ENCODE results near the gene STRAP.

Gene STRAP

GRCh38 chr12:15882118-15882971 is at the start of gene STRAP:
Gene STRAP, plus strand, starts transcription at chr12:15882387. Its CDS starts 321 bp downstream, at chr12:15882708.
- peaks cover 0 to 37% of the 10 kb centered on the region in 2 donors for H3K4me1 ChIP-seq (ENCODE audit: control insufficient read depth in 1 of 2, insufficient read depth in 2 of 2, low read length in 2 of 2)

GRCh38 chr12:15834575-15834974 is 47.6 kb upstream of the STRAP start:
- H3K9me3 ChIP-seq (ENCODE audit: control insufficient read depth in 1 of 2, low read length in 2 of 2), result no peaks in the 10 kb centered on the region

More at GRCh38 chr12:15882118-15882971, at the start of gene STRAP:
- Histone ChIP-seq H3K9me3 (ENCODE audit: control insufficient read depth in 1 of 2, low read length in 2 of 2) (no peaks in the 10 kb centered on the region), H3K36me3 (ENCODE audit: control insufficient read depth in 1 of 2, insufficient read depth in 2 of 2, low read length in 2 of 2) (peaks cover 4 to 19% of the 10 kb centered on the region in 2 donors), H3K27ac (ENCODE audit: low read length) (peak within 1 kb of the TSS; percentile 97), H3K4me3 (ENCODE audit: low read depth in 1 of 2, low read length in 2 of 2) (peak within 1 kb of the TSS; percentile 91 to 96), H3K27me3 (ENCODE audit: low read depth, low read length) (no peaks in the 10 kb centered on the region)

GRCh38 chr12:15837141-15837790 is 44.9 kb upstream of the STRAP start:
- H3K4me1 ChIP-seq (ENCODE audit: control insufficient read depth in 1 of 2, insufficient read depth in 2 of 2, low read length in 2 of 2), result no peaks in the 10 kb centered on the region
- no peaks in the 10 kb centered on the region for H3K36me3 ChIP-seq (ENCODE audit: control insufficient read depth in 1 of 2, insufficient read depth in 2 of 2, low read length in 2 of 2)
- no peaks in the 10 kb centered on the region for H3K27me3 ChIP-seq (ENCODE audit: low read depth, low read length)
- no peak overlapping the region for H3K27ac ChIP-seq (ENCODE audit: low read length)
- no peaks in the 10 kb centered on the region for H3K9me3 ChIP-seq (ENCODE audit: control insufficient read depth in 1 of 2, low read length in 2 of 2)
- H3K4me3 ChIP-seq (ENCODE audit: low read depth in 1 of 2, low read length in 2 of 2), result no peak overlapping the region

More at GRCh38 chr12:15834575-15834974, 47.6 kb upstream of the STRAP start:
- H3K27me3 ChIP-seq (ENCODE audit: low read depth, low read length), result no peaks in the 10 kb centered on the region
- H3K4me3 ChIP-seq (ENCODE audit: low read depth in 1 of 2, low read length in 2 of 2), result no peak overlapping the region
- no peaks in the 10 kb centered on the region for H3K4me1 ChIP-seq (ENCODE audit: control insufficient read depth in 1 of 2, insufficient read depth in 2 of 2, low read length in 2 of 2)
- no peaks in the 10 kb centered on the region for H3K36me3 ChIP-seq (ENCODE audit: control insufficient read depth in 1 of 2, insufficient read depth in 2 of 2, low read length in 2 of 2)
- no peak overlapping the region for H3K27ac ChIP-seq (ENCODE audit: low read length)

- Histone ChIP-seq H3K4me3 (ENCODE audit: low read depth in 1 of 2, low read length in 2 of 2) (no peak overlapping the region), H3K27ac (ENCODE audit: low read length) (no peak overlapping the region), H3K4me1 (ENCODE audit: control insufficient read depth in 1 of 2, insufficient read depth in 2 of 2, low read length in 2 of 2) (no peaks in the 10 kb centered on the region), H3K27me3 (ENCODE audit: low read depth, low read length) (no peaks in the 10 kb centered on the region), H3K9me3 (ENCODE audit: control insufficient read depth in 1 of 2, low read length in 2 of 2) (no peaks in the 10 kb centered on the region), H3K36me3 (ENCODE audit: control insufficient read depth in 1 of 2, insufficient read depth in 2 of 2, low read length in 2 of 2) (no peaks in the 10 kb centered on the region)
These were observed 43.1 kb upstream of the STRAP start for GRCh38 chr12:15839041-15839440.

- Histone ChIP-seq H3K27ac (ENCODE audit: low read length) (no peak overlapping the region), H3K36me3 (ENCODE audit: control insufficient read depth in 1 of 2, insufficient read depth in 2 of 2, low read length in 2 of 2) (no peaks in the 10 kb centered on the region), H3K9me3 (ENCODE audit: control insufficient read depth in 1 of 2, low read length in 2 of 2) (no peaks in the 10 kb centered on the region), H3K4me3 (ENCODE audit: low read depth in 1 of 2, low read length in 2 of 2) (no peak overlapping the region), H3K27me3 (ENCODE audit: low read depth, low read length) (no peaks in the 10 kb centered on the region), H3K4me1 (ENCODE audit: control insufficient read depth in 1 of 2, insufficient read depth in 2 of 2, low read length in 2 of 2) (no peaks in the 10 kb centered on the region)
These were observed 42.5 kb upstream of the STRAP start for GRCh38 chr12:15839682-15840081.

GRCh38 chr12:15842108-15842507 is 40.1 kb upstream of the STRAP start:
- Histone ChIP-seq H3K4me1 (ENCODE audit: control insufficient read depth in 1 of 2, insufficient read depth in 2 of 2, low read length in 2 of 2) (no peaks in the 10 kb centered on the region), H3K4me3 (ENCODE audit: low read depth in 1 of 2, low read length in 2 of 2) (no peak overlapping the region), H3K27ac (ENCODE audit: low read length) (no peak overlapping the region), H3K36me3 (ENCODE audit: control insufficient read depth in 1 of 2, insufficient read depth in 2 of 2, low read length in 2 of 2) (no peaks in the 10 kb centered on the region), H3K9me3 (ENCODE audit: control insufficient read depth in 1 of 2, low read length in 2 of 2) (no peaks in the 10 kb centered on the region), H3K27me3 (ENCODE audit: low read depth, low read length) (no peaks in the 10 kb centered on the region)

- H3K4me3 ChIP-seq (ENCODE audit: low read depth in 1 of 2, low read length in 2 of 2), result no peak overlapping the region
- no peak overlapping the region for H3K27ac ChIP-seq (ENCODE audit: low read length)
- H3K36me3 ChIP-seq (ENCODE audit: control insufficient read depth in 1 of 2, insufficient read depth in 2 of 2, low read length in 2 of 2), result no peaks in the 10 kb centered on the region
- no peaks in the 10 kb centered on the region for H3K27me3 ChIP-seq (ENCODE audit: low read depth, low read length)
- H3K4me1 ChIP-seq (ENCODE audit: control insufficient read depth in 1 of 2, insufficient read depth in 2 of 2, low read length in 2 of 2), result no peaks in the 10 kb centered on the region
- no peaks in the 10 kb centered on the region for H3K9me3 ChIP-seq (ENCODE audit: control insufficient read depth in 1 of 2, low read length in 2 of 2)
These were observed 35.3 kb upstream of the STRAP start for GRCh38 chr12:15846887-15847286.

GRCh38 chr12:15848606-15849005 is 33.6 kb upstream of the STRAP start:
- H3K9me3 ChIP-seq (ENCODE audit: control insufficient read depth in 1 of 2, low read length in 2 of 2), result no peaks in the 10 kb centered on the region
- no peak overlapping the region for H3K4me3 ChIP-seq (ENCODE audit: low read depth in 1 of 2, low read length in 2 of 2)
- no peaks in the 10 kb centered on the region for H3K4me1 ChIP-seq (ENCODE audit: control insufficient read depth in 1 of 2, insufficient read depth in 2 of 2, low read length in 2 of 2)
- H3K27ac ChIP-seq (ENCODE audit: low read length), result no peak overlapping the region
- H3K27me3 ChIP-seq (ENCODE audit: low read depth, low read length), result no peaks in the 10 kb centered on the region
- H3K36me3 ChIP-seq (ENCODE audit: control insufficient read depth in 1 of 2, insufficient read depth in 2 of 2, low read length in 2 of 2), result no peaks in the 10 kb centered on the region

GRCh38 chr12:15851045-15851620 is 31.1 kb upstream of the STRAP start:
- Histone ChIP-seq H3K9me3 (ENCODE audit: control insufficient read depth in 1 of 2, low read length in 2 of 2) (no peaks in the 10 kb centered on the region), H3K27ac (ENCODE audit: low read length) (no peak overlapping the region)

GRCh38 chr12:15851919-15852318 is 30.3 kb upstream of the STRAP start:
- H3K4me3 ChIP-seq (ENCODE audit: low read depth in 1 of 2, low read length in 2 of 2), result no peak overlapping the region
- no peaks in the 10 kb centered on the region for H3K27me3 ChIP-seq (ENCODE audit: low read depth, low read length)
- no peaks in the 10 kb centered on the region for H3K4me1 ChIP-seq (ENCODE audit: control insufficient read depth in 1 of 2, insufficient read depth in 2 of 2, low read length in 2 of 2)
- H3K27ac ChIP-seq (ENCODE audit: low read length), result no peak overlapping the region
- no peaks in the 10 kb centered on the region for H3K36me3 ChIP-seq (ENCODE audit: control insufficient read depth in 1 of 2, insufficient read depth in 2 of 2, low read length in 2 of 2)
- H3K9me3 ChIP-seq (ENCODE audit: control insufficient read depth in 1 of 2, low read length in 2 of 2), result no peaks in the 10 kb centered on the region

More at GRCh38 chr12:15851045-15851620, 31.1 kb upstream of the STRAP start:
- Histone ChIP-seq H3K4me3 (ENCODE audit: low read depth in 1 of 2, low read length in 2 of 2) (no peak overlapping the region), H3K4me1 (ENCODE audit: control insufficient read depth in 1 of 2, insufficient read depth in 2 of 2, low read length in 2 of 2) (no peaks in the 10 kb centered on the region), H3K36me3 (ENCODE audit: control insufficient read depth in 1 of 2, insufficient read depth in 2 of 2, low read length in 2 of 2) (no peaks in the 10 kb centered on the region), H3K27me3 (ENCODE audit: low read depth, low read length) (no peaks in the 10 kb centered on the region)

GRCh38 chr12:15852383-15852782 is 29.8 kb upstream of the STRAP start:
- Histone ChIP-seq H3K36me3 (ENCODE audit: control insufficient read depth in 1 of 2, insufficient read depth in 2 of 2, low read length in 2 of 2) (no peaks in the 10 kb centered on the region), H3K9me3 (ENCODE audit: control insufficient read depth in 1 of 2, low read length in 2 of 2) (no peaks in the 10 kb centered on the region), H3K4me1 (ENCODE audit: control insufficient read depth in 1 of 2, insufficient read depth in 2 of 2, low read length in 2 of 2) (no peaks in the 10 kb centered on the region), H3K27me3 (ENCODE audit: low read depth, low read length) (no peaks in the 10 kb centered on the region), H3K4me3 (ENCODE audit: low read depth in 1 of 2, low read length in 2 of 2) (no peak overlapping the region), H3K27ac (ENCODE audit: low read length) (no peak overlapping the region)

Data from muscle layer of duodenum (tissue), 2 donors.